Esophagus muscularis mucosa (tissue), 4 donors: Measurements from ENCODE around the gene ERCC2.
"Not testable (repeated sequence)": the region's sequence is repeated elsewhere in the genome, so short reads cannot be mapped to it uniquely, and the experiment has no call there.

Experiments used
- EP300 ChIP-seq: sonication (generic); formaldehyde crosslinking; IDR thresholded peaks from one replicate; pipeline ENCODE4 v1.6.1; 2017; ENCODE audit warnings: antibody characterized with exemption
- POLR2A ChIP-seq: fragments of 450-650 bp; IDR thresholded peaks from one replicate; pipeline ENCODE4 v1.6.1; 2017; ENCODE audit warnings: antibody characterized with exemption, moderate library complexity, mild to moderate bottlenecking, low read depth
- POLR2AphosphoS5 ChIP-seq, 2 donors: sonication (generic); formaldehyde crosslinking; IDR thresholded peaks; one replicate each; pipeline ENCODE4 v1.6.1; 2017; ENCODE audit warnings: antibody characterized with exemption in 2 of 2
- TF ChIP-seq, protein P1 (sequence below), 3 experiments: fragments of 200-600 bp in 2 of 3; fragments of 450-650 bp in 1 of 3; sonication (generic) in 2 of 3; IDR thresholded peaks; one replicate each; pipeline ENCODE4 v1.5.1; 2017 to 2019; ENCODE audit warnings: antibody characterized with exemption in 3 of 3, mild to moderate bottlenecking in 2 of 3, moderate library complexity in 1 of 3

- TF ChIP-seq, protein P1, sequence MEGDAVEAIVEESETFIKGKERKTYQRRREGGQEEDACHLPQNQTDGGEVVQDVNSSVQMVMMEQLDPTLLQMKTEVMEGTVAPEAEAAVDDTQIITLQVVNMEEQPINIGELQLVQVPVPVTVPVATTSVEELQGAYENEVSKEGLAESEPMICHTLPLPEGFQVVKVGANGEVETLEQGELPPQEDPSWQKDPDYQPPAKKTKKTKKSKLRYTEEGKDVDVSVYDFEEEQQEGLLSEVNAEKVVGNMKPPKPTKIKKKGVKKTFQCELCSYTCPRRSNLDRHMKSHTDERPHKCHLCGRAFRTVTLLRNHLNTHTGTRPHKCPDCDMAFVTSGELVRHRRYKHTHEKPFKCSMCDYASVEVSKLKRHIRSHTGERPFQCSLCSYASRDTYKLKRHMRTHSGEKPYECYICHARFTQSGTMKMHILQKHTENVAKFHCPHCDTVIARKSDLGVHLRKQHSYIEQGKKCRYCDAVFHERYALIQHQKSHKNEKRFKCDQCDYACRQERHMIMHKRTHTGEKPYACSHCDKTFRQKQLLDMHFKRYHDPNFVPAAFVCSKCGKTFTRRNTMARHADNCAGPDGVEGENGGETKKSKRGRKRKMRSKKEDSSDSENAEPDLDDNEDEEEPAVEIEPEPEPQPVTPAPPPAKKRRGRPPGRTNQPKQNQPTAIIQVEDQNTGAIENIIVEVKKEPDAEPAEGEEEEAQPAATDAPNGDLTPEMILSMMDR (IDR thresholded peaks at IDR 0.05): not testable (repeated sequence)
- not testable (repeated sequence) for TF ChIP-seq EP300; POLR2AphosphoS5 (IDR thresholded peaks at IDR 0.05); POLR2A
These were observed 37.2 kb upstream of the ERCC2 start for GRCh38 chr19:45407585-45407984.
